GM12878 (cell line): Measurements from ENCODE around the gene C16orf90. TPM values are rescaled to one million over a fixed set of nuclear protein-coding genes. Genes with fewer than 3 reads are reported as not detected.

Experiments used
- ATAC-seq: fragments of 200-7000 bp; cut with Tn5 transposase; 3 replicates; pipeline ENCODE4 v1.9.1; 2020; ENCODE audit warnings: mild to moderate bottlenecking, moderate library complexity
- BruUV-seq: library from RNA; stranded (reverse); fragments of 400-500 nt; replicated peaks from 2 replicates; lab custom pipeline; 2021; lab: Mats Ljungman, UMichigan
- CTCF ChIA-PET: fragments of 300-600 bp; sonication (Branson Sonifier 250); formaldehyde crosslinking; extraction: SDS; loops from one replicate; lab custom pipeline; 2021; ENCODE audit warnings: inconsistent platforms; lab: Yijun Ruan, JAX
- POLR2A ChIA-PET: fragments of 350-600 bp; formaldehyde crosslinking; extraction: SDS; loops from one replicate; lab custom pipeline; 2021; ENCODE audit warnings: inconsistent platforms; lab: Charles Lee
- RAD21 ChIA-PET: fragments of 300-600 bp; sonication (Branson Sonifier 250); formaldehyde crosslinking; loops from one replicate; lab custom pipeline; 2023; ENCODE audit warnings: antibody characterized with exemption; ENCODE audit not compliant: unreplicated experiment; lab: Charles Lee
- SMC1A ChIA-PET: fragments of 300-600 bp; sonication (Branson Sonifier 250); formaldehyde crosslinking; loops from one replicate; lab custom pipeline; 2023; ENCODE audit not compliant: unreplicated experiment, uncharacterized antibody; lab: Charles Lee
- DNase-seq: peaks from one replicate; pipeline ENCODE4 v3.0.0-alpha.2; 2011; ENCODE audit warnings: low read depth, low spot score
- FAIRE-seq: peaks from 3 replicates; lab custom pipeline; 2011; peaks lifted over from hg19 to GRCh38; lab: Jason Lieb, UNC
- H2AFZ ChIP-seq: 2 replicates; pipeline ENCODE4 v1.6.0; 2011; ENCODE audit warnings: low read depth, low read length, control low read depth; ENCODE audit not compliant: control insufficient read depth
- H3K27ac ChIP-seq: 2 replicates; pipeline ENCODE4 v1.5.1; 2011; ENCODE audit warnings: control low read depth; ENCODE audit not compliant: control insufficient read depth, insufficient read depth
- H3K27me3 ChIP-seq, 2 experiments: replicated peaks in 1 of 2; 2 replicates each; pipeline versions ENCODE4 v1.6.0 to v1.6.1; 2011; ENCODE audit warnings: low read length in 1 of 2; ENCODE audit not compliant: control insufficient read depth in 2 of 2, insufficient read depth in 2 of 2
- H3K36me3 ChIP-seq, 2 experiments: 2 replicates each; pipeline ENCODE4 v1.5.1; 2011; ENCODE audit warnings: low read length in 1 of 2; ENCODE audit not compliant: control insufficient read depth in 2 of 2, insufficient read depth in 2 of 2
- H3K4me1 ChIP-seq: 2 replicates; pipeline ENCODE4 v1.6.1; 2011; ENCODE audit warnings: mild to moderate bottlenecking, low read length, moderate library complexity, mixed read lengths; ENCODE audit not compliant: control insufficient read depth, insufficient read depth
- H3K4me2 ChIP-seq: 2 replicates; pipeline ENCODE4 v1.6.0; 2011; ENCODE audit warnings: control low read depth; ENCODE audit not compliant: control insufficient read depth, insufficient read depth
- H3K4me3 ChIP-seq: fragments of 200-600 bp; sonication (generic); 2 replicates; pipeline ENCODE4 v1.5.1; 2016
- H3K79me2 ChIP-seq: 2 replicates; pipeline ENCODE4 v1.6.0; 2011; ENCODE audit warnings: low read length; ENCODE audit not compliant: control insufficient read depth, insufficient read depth
- H3K9ac ChIP-seq: 2 replicates; pipeline ENCODE4 v1.8.0; 2011; ENCODE audit warnings: low read length, control low read depth, mixed read lengths; ENCODE audit not compliant: control insufficient read depth, insufficient read depth
- H3K9me3 ChIP-seq: replicated peaks from 3 replicates; pipeline ENCODE4 v1.5.1; 2011; ENCODE audit warnings: mild to moderate bottlenecking, low read length; ENCODE audit not compliant: control insufficient read depth, insufficient read depth
- H4K20me1 ChIP-seq: 2 replicates; pipeline ENCODE4 v1.6.0; 2011; ENCODE audit not compliant: control insufficient read depth, insufficient read depth
- FOXK2 ChIP-seq: fragments of 450-650 bp; IDR thresholded peaks from 2 replicates; pipeline ENCODE4 v1.6.1; 2017; ENCODE audit warnings: mild to moderate bottlenecking, moderate library complexity
- MEF2B ChIP-seq: fragments of 450-650 bp; IDR thresholded peaks from 2 replicates; pipeline ENCODE4 v1.6.1; 2018; ENCODE audit warnings: mild to moderate bottlenecking, moderate library complexity; ENCODE audit not compliant: partially characterized antibody, poor library complexity, severe bottlenecking
- NFXL1 ChIP-seq: fragments of 450-650 bp; IDR thresholded peaks from 2 replicates; pipeline ENCODE4 v1.6.1; 2017; ENCODE audit warnings: antibody characterized with exemption, mild to moderate bottlenecking, borderline replicate concordance
- RAD51 ChIP-seq: fragments of 450-650 bp; IDR thresholded peaks from 2 replicates; pipeline ENCODE4 v1.6.1; 2016; ENCODE audit warnings: moderate library complexity, mild to moderate bottlenecking, inconsistent platforms
- SMC3 ChIP-seq: IDR thresholded peaks from 2 replicates; pipeline ENCODE4 v1.6.1; 2011; ENCODE audit warnings: low read length, improper control_type of control experiment, borderline replicate concordance
- TARDBP ChIP-seq: IDR thresholded peaks from 2 replicates; pipeline ENCODE4 v1.6.1; 2016; ENCODE audit warnings: borderline replicate concordance
- ZNF217 ChIP-seq: fragments of 450-650 bp; IDR thresholded peaks from 2 replicates; pipeline ENCODE4 v1.6.1; 2017; ENCODE audit warnings: antibody characterized with exemption, mild to moderate bottlenecking
- ZNF622 ChIP-seq: fragments of 450-650 bp; IDR thresholded peaks from 2 replicates; pipeline ENCODE4 v1.6.1; 2017; ENCODE audit warnings: mild to moderate bottlenecking, inconsistent platforms
- WGBS: methylation state at CpG from one replicate; pipeline ENCODE4 v1.1.6; 2016; ENCODE audit warnings: low lambda C conversion rate; ENCODE audit not compliant: insufficient replicate concordance, insufficient coverage; ENCODE audit errors: missing lambda C conversion rate; 5-methylcytosine and 5-hydroxymethylcytosine counted together
- in situ Hi-C: fragments of 300-500 bp; cut with MboI; formaldehyde crosslinking; loops from 9 replicates; pipeline ENCODE4 v1.14.3; 2018; ENCODE audit warnings: mixed read lengths
- intact Hi-C: fragments of 100-400 bp; cut with micrococcal nuclease; formaldehyde crosslinking; loops from one replicate; pipeline ENCODE4 v1.14.2; 2022; ENCODE audit not compliant: unreplicated experiment
- polyA plus RNA-seq, 11 experiments: library from polyadenylated mRNA; depleted of rRNA in 4 of 11; unstranded in 6 of 11; stranded (reverse) in 5 of 11; fragments of >200 nt; fragmentation: Nextera tagmentation in 4 of 11; fragmentation: Illumina TruSeq in 1 of 11; extraction: Ambion mirVana in 4 of 11; extraction: Trizol in 1 of 11; gene quantifications; 1 replicate in 1 of 11; 2 replicates in 10 of 11; pipeline versions ENCODE4 v1.2.1 to v1.2.3, GENCODE V29; 2011 to 2016; ENCODE audit warnings: inconsistent platforms in 2 of 11, missing spikeins in 2 of 11, low read depth in 1 of 11
- total RNA-seq, 4 experiments: library from RNA; depleted of rRNA in 3 of 4; stranded (reverse); fragments of >200 nt in 3 of 4; fragmentation: Illumina TruSeq in 1 of 4; extraction: Trizol in 1 of 4; gene quantifications; 2 replicates each; pipeline versions ENCODE4 v1.2.1 to v1.2.3, GENCODE V29; 2013 to 2021
- TF ChIP-seq, protein P1 (sequence below): fragments of 450-650 bp; IDR thresholded peaks from 2 replicates; pipeline ENCODE4 v1.6.1; 2017; ENCODE audit warnings: antibody characterized with exemption, mild to moderate bottlenecking, moderate library complexity
- TF ChIP-seq, protein P2 (sequence below): IDR thresholded peaks from 2 replicates; pipeline ENCODE4 v1.6.1; 2011; ENCODE audit warnings: low read depth, low read length, improper control_type of control experiment, borderline replicate concordance
- TF ChIP-seq, protein P3 (sequence below): fragments of 450-650 bp; conservative IDR thresholded peaks from 2 replicates; pipeline ENCODE4 v1.6.1; 2017; ENCODE audit warnings: mild to moderate bottlenecking, moderate library complexity
- TF ChIP-seq, protein P4 (sequence below): fragments of 450-650 bp; IDR thresholded peaks from 2 replicates; pipeline ENCODE4 v1.6.1; 2016; ENCODE audit warnings: mild to moderate bottlenecking
- TF ChIP-seq, protein P5 (sequence below): IDR thresholded peaks from 2 replicates; pipeline ENCODE4 v1.6.1; 2012; ENCODE audit warnings: mild to moderate bottlenecking, low read depth, low read length

C16orf90 gene
- total and polyA plus RNA-seq, 10 of the 15 experiments (the other 5 are each of a cell fraction or from before 2014, with no cell fraction given): not detected

DNA sequence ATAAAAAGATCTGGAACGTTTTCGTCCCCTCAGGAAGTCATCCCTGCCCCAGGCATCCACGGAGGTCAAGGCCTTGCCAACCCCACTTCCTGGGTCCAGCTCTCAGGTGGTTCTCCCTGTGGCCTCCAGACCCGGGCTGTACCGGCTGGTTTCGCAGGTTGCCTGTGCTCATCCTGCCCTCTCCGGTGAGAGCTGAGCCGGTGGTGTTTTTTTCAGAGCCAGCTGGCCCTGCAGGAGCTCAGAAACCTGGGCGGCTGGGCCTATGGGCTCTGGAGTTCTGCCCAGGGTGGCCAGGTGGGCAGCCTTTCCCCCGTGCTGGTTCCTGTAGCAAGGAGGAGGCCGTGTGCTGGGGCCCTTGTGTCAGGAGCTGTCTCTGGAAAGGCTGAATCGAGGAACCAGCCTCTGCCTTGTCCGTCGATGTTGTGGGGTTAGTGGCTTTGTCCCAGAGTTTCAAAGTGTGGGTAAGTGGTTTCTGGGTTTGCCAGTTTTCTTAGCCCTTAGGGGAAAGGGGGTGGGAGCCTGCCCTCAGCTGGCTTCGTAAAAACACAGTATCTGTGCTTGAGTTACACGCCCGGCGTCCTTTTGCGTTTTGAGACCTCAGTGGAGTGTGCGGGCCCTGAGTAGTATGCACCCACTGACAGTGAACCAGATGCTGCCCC is 23.6 kb downstream of the C16orf90 start:
- in situ Hi-C loops (no loop called here), intact Hi-C loops (no loop called here)
- ChIA-PET RAD21 (interaction anchor here (0.6 kb wide), 1 partner anchor 569 kb away, joined by 3 read pairs; no protein-coding TSS in a partner anchor), POLR2A (no interaction called here), SMC1A (no interaction called here), CTCF (interaction anchor here (0.8 kb wide), 1 partner anchor 13 kb away, joined by 3 read pairs; no protein-coding TSS in a partner anchor)
- H3K27ac ChIP-seq: no peak overlapping the region
- WGBS: 99% methylated on average over 19 of the region's 20 CpGs
- peaks cover under 1 to 7% of the 10 kb centered on the region in 2 experiments; a peak in 3 of 4 replicates for H3K36me3 ChIP-seq
- no peaks in the 10 kb centered on the region for H3K4me1 ChIP-seq
- FAIRE-seq: no peak
- no peak overlapping the region for H3K4me2 ChIP-seq
- no peak for ATAC-seq
- no peaks in the 10 kb centered on the region for H4K20me1 ChIP-seq
- no peaks in the 10 kb centered on the region for H3K27me3 ChIP-seq
- H3K9ac ChIP-seq: no peak overlapping the region
- H3K9me3 ChIP-seq: peaks cover 13% of the 10 kb centered on the region
- H2AFZ ChIP-seq: no peak overlapping the region
- no peak for DNase-seq
- H3K4me3 ChIP-seq: no peak overlapping the region
- BruUV-seq: no TSS peak
- H3K79me2 ChIP-seq: peaks cover 27% of the 10 kb centered on the region
- TF ChIP-seq ZNF622: no peak
- TF ChIP-seq, protein P1, sequence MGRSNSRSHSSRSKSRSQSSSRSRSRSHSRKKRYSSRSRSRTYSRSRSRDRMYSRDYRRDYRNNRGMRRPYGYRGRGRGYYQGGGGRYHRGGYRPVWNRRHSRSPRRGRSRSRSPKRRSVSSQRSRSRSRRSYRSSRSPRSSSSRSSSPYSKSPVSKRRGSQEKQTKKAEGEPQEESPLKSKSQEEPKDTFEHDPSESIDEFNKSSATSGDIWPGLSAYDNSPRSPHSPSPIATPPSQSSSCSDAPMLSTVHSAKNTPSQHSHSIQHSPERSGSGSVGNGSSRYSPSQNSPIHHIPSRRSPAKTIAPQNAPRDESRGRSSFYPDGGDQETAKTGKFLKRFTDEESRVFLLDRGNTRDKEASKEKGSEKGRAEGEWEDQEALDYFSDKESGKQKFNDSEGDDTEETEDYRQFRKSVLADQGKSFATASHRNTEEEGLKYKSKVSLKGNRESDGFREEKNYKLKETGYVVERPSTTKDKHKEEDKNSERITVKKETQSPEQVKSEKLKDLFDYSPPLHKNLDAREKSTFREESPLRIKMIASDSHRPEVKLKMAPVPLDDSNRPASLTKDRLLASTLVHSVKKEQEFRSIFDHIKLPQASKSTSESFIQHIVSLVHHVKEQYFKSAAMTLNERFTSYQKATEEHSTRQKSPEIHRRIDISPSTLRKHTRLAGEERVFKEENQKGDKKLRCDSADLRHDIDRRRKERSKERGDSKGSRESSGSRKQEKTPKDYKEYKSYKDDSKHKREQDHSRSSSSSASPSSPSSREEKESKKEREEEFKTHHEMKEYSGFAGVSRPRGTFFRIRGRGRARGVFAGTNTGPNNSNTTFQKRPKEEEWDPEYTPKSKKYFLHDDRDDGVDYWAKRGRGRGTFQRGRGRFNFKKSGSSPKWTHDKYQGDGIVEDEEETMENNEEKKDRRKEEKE: no peak
- no peak for TF ChIP-seq RAD51
- no peak for TF ChIP-seq TARDBP
- TF ChIP-seq NFXL1: no peak
- TF ChIP-seq, protein P2, sequence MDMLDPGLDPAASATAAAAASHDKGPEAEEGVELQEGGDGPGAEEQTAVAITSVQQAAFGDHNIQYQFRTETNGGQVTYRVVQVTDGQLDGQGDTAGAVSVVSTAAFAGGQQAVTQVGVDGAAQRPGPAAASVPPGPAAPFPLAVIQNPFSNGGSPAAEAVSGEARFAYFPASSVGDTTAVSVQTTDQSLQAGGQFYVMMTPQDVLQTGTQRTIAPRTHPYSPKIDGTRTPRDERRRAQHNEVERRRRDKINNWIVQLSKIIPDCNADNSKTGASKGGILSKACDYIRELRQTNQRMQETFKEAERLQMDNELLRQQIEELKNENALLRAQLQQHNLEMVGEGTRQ: no peak
- no peak for TF ChIP-seq SMC3
- TF ChIP-seq, protein P3, sequence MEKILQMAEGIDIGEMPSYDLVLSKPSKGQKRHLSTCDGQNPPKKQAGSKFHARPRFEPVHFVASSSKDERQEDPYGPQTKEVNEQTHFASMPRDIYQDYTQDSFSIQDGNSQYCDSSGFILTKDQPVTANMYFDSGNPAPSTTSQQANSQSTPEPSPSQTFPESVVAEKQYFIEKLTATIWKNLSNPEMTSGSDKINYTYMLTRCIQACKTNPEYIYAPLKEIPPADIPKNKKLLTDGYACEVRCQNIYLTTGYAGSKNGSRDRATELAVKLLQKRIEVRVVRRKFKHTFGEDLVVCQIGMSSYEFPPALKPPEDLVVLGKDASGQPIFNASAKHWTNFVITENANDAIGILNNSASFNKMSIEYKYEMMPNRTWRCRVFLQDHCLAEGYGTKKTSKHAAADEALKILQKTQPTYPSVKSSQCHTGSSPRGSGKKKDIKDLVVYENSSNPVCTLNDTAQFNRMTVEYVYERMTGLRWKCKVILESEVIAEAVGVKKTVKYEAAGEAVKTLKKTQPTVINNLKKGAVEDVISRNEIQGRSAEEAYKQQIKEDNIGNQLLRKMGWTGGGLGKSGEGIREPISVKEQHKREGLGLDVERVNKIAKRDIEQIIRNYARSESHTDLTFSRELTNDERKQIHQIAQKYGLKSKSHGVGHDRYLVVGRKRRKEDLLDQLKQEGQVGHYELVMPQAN: no peak
- TF ChIP-seq, protein P4, sequence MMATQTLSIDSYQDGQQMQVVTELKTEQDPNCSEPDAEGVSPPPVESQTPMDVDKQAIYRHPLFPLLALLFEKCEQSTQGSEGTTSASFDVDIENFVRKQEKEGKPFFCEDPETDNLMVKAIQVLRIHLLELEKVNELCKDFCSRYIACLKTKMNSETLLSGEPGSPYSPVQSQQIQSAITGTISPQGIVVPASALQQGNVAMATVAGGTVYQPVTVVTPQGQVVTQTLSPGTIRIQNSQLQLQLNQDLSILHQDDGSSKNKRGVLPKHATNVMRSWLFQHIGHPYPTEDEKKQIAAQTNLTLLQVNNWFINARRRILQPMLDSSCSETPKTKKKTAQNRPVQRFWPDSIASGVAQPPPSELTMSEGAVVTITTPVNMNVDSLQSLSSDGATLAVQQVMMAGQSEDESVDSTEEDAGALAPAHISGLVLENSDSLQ: no peak
- TF ChIP-seq, protein P5, sequence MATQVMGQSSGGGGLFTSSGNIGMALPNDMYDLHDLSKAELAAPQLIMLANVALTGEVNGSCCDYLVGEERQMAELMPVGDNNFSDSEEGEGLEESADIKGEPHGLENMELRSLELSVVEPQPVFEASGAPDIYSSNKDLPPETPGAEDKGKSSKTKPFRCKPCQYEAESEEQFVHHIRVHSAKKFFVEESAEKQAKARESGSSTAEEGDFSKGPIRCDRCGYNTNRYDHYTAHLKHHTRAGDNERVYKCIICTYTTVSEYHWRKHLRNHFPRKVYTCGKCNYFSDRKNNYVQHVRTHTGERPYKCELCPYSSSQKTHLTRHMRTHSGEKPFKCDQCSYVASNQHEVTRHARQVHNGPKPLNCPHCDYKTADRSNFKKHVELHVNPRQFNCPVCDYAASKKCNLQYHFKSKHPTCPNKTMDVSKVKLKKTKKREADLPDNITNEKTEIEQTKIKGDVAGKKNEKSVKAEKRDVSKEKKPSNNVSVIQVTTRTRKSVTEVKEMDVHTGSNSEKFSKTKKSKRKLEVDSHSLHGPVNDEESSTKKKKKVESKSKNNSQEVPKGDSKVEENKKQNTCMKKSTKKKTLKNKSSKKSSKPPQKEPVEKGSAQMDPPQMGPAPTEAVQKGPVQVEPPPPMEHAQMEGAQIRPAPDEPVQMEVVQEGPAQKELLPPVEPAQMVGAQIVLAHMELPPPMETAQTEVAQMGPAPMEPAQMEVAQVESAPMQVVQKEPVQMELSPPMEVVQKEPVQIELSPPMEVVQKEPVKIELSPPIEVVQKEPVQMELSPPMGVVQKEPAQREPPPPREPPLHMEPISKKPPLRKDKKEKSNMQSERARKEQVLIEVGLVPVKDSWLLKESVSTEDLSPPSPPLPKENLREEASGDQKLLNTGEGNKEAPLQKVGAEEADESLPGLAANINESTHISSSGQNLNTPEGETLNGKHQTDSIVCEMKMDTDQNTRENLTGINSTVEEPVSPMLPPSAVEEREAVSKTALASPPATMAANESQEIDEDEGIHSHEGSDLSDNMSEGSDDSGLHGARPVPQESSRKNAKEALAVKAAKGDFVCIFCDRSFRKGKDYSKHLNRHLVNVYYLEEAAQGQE: no peak
- TF ChIP-seq ZNF217: no peak
- TF ChIP-seq MEF2B: no peak
- TF ChIP-seq FOXK2: no peak
